ENCODE data around the gene REEP3.
"Not testable (repeated sequence)": the region's sequence is repeated elsewhere in the genome, so short reads cannot be mapped to it uniquely, and the experiment has no call there.

Gene REEP3

GRCh38 chr10:63631991-63632390 is 110.8 kb downstream of the REEP3 start:
- DNase-seq, result no peak

- no peak for DNase-seq
Measured at GRCh38 chr10:63633677-63634487, 112.7 kb downstream of the REEP3 start.

- DNase-seq, result no peak
Measured at GRCh38 chr10:63634488-63635065, 113.4 kb downstream of the REEP3 start.

DNA sequence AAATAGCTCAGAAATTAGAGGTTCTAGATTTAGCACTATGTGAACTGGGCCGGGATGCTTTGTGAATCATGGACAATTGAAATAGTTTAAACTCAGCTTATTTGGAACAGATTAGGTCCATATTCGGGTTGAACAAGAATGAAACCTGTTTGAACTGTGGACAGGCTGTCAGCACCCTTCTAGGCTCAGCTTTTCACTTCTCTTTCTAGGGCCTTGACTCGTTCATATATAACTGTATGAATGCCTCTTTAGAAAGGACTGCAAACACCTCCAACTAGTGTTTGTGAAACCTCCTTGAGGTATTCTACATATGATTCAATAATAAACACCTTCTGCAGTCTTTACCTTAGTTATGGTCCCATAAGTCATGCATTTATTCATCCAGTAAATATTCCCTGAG is 115.6 kb downstream of the REEP3 start:
- no peak for DNase-seq

DNA sequence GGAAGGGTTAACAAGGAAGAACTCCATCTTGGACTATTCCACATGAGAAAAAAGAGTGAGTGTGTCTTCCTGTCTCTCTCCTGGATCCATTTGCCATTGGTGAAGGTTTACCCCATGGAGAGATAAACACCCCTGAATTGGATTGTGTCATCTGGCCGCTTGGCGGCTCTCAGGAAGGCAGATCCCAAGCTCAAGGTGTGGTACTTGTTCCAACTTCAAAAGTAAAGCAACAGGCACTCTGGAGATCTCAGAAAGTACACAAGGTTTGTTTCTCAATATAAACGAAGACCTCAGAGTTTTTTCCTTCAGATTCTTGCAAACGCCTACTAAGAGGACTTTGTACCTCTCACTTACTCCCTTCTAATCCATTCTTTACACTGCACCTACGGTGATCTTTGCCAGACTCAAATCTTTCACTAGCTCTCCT is 116.7 kb downstream of the REEP3 start:
- DNase-seq, result no peak

DNA sequence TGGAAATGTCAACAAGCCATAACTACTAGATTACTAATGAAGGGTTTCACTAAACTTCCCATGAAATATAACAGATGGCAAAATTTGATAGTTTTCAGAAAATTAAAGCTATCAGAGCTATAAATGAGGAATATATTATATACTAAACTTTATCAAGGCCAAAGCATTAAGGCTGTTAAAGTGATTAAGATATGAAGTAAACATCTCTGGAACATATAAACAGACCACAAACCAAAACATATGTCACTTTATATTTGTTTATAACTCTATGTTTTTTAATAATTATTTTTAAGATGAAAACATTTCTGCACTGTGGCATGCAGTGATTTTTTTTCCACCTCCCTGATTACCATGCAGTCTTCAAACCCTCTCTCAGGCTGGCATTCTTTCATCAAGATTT is 120.2 kb downstream of the REEP3 start:
- no peak for DNase-seq

DNA sequence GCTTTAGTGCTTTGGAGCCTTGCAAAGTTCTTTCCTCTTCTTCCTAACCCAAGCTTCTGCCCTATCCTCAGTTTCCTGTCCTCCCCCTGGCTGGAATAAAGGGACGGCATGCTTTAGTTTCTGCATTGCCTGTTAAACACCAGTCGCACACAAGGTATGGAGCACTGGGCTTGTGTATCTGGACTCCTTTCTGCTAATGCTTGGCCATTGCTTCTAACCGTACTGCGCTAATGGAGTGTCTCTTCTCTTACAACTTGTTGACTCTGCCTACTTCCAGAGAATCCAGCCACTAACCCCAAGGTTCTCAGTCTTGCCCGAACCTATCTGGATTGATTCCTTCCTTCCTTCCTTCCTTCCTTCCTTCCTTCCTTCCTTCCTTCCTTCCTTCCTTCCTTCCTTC is 120.6 kb downstream of the REEP3 start:
- no peak for DNase-seq

DNA sequence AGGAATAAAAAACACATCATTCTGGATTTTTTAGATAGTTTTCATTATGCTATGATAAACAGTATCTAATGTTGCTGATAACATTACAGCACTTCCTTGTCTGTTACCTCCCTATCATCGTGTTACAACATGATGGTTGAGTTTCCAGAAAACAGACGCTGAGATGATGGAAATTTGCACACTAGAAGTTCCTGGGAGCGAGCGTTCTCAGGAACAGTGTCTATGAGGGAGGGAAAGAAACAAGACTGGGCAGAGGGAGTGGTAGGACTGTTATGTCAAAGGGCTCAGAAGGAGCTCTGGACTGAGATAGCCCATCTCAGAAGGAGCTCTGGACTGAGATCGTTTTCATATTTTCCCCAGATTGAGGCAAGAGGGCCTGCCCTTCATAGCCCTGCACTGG is 121.6 kb downstream of the REEP3 start:
- DNase-seq, result no peak

DNA sequence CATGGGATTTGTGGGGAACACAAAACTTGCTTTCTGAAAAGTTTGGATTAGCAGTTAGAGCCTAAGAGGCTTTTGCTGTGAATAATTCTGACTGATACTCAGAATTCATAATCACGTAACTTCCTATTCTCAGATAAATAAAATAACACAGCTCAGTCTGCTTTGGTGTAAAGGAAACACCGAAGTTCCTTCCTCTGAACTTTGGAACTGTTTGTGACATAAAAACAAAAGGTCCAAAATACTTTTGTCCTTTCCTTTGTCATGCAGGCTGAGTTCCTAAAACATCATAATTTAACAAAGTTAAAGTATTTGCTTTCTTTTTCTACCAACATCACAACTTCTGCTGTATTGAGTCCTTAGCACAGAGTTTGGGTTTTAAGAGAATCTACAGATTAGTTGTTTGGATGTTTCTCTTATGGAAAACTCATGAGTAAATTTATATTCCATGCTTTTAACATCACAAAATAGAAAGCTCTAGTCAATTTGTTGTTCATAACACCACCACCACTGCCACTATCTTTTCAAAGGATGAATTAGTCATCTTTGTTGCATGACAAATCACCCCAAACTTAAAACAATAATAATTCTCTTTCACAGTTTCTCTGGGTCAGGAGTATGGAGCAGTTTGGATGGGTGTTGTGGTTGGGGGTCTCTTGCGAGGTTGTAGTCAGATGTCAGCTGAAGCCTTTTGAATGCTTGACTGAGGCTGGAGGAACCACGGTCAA is 123.4 kb downstream of the REEP3 start:
- DNase-seq, result no peak

GRCh38 chr10:63645195-63645594 is 124.0 kb downstream of the REEP3 start:
- no peak for DNase-seq

DNA sequence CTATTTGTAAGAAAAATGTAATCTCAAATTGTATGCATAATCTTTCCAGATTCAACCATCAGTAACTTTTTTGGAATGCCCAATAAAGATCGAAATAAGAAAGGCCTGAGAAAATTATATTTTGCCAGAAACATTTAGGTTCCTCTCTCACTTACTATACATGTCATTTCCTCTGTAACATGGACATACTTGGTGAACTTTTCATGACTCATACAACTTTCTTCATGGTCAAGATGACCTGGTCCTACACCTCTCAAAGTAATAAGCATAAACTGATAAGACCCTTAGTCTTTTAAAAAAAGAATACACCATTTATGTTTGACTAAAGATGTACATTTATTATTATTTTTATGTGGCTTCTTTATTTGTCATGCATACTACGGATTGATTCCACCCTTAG is 125.3 kb downstream of the REEP3 start:
- no peak for DNase-seq

DNA sequence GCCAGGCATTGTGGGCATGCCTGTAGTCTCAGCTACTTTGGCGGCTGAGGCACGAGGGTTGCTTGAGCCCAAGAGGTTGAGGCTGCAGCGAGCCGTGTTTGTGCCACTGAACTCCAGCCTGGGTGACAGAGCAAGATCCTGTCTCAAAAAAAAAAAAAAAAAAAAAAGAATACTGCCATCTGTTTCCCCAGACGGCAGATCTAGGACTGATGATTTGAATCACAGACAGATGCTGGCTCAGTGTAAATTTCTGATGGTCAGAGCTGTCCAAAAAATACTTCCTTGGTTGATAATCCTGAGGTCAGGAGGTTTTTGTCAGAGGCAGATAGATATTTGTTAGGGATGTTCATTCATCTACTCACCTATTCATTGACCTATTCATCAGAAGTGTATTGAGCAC is 130.7 kb downstream of the REEP3 start:
- no peak for DNase-seq

DNA sequence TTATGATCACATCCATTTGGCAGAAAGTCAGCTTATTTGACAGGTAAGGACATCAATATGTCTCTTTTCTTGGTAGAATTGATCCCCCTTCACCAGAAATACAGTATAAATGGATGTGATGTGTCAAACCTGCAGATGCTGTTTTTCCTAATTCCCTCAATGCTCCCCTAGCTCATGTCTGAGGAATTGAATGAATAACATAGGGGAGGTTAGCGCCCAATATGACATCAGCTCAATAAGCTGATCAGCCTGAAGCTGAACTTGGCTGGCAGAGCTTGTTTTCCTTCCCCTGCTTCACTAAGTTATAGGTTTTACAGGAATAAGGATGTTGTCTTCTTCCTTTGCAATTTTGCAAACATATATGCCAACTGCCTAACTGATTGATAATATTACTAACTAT is 132.5 kb downstream of the REEP3 start:
- no peak for DNase-seq

- DNase-seq, result no peak
Measured at GRCh38 chr10:63657761-63658160, 136.6 kb downstream of the REEP3 start.

- DNase-seq, result not testable (repeated sequence)
Measured at GRCh38 chr10:63660941-63661340, 139.7 kb downstream of the REEP3 start.

- DNase-seq, result no peak
Measured at GRCh38 chr10:63661347-63661746, 140.1 kb downstream of the REEP3 start.

DNA sequence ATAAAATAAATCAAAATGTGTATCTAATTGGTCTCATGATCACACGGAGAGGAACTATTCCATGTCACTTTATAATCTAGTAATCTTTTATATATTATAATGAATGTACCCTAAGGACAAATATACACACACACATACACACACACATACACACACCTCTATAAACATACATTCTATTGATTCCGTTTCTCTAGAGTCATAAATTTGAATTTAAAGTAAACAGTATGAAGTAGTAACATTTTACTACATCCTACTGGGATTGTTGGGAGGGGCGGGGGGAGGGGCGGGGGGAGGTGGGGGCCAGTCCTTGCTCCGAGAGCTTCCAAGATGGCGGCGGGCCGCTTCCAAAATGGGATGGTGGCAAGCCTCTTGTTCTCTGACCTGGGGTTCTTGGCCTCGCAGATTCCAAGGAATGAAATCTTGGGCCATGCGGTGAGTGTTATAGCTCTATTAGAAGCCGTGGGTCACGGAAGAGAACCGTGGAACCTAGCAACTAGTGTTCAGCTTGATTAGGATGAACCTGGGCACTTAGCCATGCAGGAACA is 143.2 kb downstream of the REEP3 start:
- DNase-seq, result no peak

DNA sequence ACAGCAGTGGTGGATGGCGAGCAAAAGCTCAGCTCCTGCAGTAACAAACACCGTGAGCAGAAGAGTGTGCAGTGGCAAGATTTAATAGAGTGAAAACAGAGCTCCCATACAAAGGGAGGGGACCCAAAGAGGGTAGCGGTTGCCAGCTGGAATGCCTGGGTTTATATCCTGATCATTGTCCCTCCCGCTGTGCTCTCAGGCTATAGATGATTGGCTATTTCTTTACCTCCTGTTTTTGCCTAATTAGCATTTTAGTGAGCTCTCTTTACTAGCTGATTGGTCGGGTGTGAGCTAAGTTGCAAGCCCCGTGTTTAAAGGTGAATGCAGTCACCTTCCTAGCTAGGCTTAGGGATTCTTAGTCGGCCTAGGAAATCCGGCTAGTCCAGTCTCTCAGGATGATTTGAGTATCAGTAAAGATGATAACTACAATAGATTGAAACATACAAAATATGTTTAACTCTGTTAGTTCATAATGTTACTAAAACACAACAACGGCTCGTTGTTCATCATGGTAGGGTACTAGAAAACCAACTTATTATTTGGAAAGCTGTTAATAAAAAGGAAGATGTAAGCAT is 143.9 kb downstream of the REEP3 start:
- not testable (repeated sequence) for DNase-seq

DNA sequence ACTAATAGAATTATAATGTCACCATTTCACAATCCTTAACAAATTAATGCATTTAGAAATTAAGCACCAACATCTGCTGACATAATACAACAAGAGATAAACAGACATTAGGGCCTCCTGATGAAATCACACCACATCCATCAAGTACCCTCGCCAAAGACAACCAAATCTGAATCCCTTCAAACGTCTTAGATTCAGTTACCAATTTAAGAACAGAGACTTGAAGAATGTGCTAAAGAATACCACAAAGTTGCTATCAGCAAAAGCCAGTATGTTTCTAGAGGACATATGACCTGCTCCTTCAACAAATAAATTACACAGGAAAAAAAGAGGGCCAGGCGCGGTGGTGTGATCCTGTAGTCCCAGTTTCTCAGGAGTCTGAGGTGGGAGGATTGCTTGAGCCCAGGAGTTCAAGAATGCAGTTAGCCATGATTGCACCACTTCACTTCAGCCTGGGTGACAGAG is 144.5 kb downstream of the REEP3 start:
- DNase-seq, result no peak

DNA sequence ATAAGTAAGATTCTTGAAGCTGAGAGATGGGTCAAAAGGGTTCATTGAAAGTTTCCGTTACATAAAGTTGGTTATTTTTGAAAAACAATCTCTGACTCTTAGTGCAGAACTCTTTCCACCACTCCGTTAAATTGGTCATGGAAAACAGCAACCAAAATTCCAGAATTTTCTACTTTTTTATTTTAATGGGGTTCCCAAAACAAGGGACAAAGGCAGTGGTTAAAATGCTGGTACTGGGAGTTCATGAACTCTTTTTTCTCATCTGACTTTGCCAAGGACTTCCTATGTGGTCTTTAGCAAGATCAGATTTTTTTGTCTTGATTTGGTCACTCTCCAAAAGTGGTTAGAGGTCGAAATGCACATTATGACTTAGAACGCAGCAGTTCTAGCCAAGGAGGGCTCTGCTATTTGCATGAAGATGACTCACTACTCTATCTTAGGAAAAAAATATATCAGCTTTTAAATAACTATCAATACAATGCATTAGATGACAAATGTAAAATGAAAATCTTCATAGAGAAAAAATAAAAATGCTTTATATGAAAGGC is 145.7 kb downstream of the REEP3 start:
- DNase-seq, result no peak

- DNase-seq, result no peak
Measured at GRCh38 chr10:63667596-63668480, 146.6 kb downstream of the REEP3 start.
